ENCODE data around the gene B4GALNT1.
"Not testable (repeated sequence)": the region's sequence is repeated elsewhere in the genome, so short reads cannot be mapped to it uniquely, and the experiment has no call there.

B4GALNT1 gene

DNA sequence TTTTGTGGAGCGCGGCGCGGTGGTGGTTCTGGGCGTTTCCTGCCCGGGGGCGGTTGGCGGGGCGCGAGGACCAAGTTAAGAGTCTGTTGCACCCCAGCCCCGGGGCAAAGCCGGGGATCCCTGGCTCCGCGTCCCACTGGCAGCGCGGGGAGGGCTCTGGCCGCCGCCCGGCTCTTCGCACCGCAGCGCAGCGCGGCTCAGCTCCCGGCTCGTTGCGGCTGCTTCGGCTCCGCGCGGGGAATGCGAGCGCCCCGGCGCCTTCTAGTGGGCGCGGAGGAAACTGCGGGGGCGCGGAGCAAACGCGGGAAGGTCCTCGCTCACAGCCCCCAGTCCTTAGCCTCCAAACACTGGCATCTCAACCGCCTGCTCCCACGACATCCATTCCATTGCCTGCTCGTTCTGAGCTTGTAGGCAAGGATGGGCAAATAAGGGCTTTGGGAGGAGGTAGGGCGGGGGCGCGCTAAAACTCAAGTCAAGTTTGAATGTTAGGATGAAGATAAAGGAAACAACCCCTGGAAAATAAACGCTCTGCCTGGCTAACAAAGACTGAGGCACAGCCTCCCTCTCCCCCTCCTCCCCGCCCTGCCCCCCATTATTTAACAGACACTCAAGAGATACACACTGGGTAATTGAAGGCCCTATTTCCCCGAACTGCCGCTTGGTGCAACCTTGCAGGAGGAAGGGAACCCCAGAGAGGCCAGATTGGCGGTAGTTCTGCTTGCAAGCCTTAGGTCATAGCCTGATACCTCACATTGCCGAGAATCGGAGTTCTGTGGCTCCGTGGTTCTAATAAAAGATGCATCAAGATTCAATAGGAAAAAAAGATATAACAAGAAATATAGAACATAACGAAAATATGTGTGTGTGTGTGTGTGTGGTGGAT, at the start of gene B4GALNT1:
Gene B4GALNT1 (minus strand): TSS at position 244 of the 883 bp plus-strand sequence. CDS start 1,069 bp downstream, outside the sequence.
- DNase-seq: peak; percentile 76

DNA sequence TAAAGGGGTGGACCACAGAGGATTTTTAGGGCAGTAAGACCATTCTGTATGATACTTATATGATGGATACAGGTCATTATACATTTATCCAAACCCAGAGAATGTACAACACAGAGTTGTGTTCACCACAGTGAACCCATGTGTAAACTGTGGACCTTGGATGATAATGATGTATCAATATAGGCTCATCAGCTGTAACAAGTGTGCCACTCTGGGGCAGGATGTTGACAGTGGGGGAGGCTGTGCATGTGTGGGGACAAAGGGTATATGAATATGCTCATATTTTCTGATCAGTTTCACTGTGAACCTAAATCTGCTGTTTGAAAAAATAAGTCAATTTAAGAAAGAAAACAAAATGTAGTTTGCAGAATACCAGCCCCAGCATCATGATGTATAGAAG, 46.7 kb upstream of the B4GALNT1 start:
- DNase-seq: no peak

DNA sequence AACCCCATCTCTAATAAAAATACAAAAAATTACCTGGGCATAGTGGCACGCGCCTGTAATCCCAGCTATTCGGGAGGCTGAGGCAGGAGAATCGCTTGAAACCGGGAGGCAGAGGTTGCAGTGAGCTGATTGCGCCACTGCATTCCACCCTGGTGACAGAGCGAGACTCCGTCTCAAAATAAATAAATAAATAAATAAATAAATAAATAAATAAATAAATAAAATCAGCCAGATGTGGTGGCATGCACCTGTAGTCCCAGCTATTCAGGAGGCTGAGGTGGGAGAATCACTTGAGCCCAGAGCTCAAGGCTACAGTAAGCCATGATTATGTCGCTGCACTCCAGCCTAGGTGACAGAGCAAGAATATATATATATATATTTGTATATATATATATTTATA, 44.9 kb upstream of the B4GALNT1 start:
- DNase-seq: not testable (repeated sequence)

DNA sequence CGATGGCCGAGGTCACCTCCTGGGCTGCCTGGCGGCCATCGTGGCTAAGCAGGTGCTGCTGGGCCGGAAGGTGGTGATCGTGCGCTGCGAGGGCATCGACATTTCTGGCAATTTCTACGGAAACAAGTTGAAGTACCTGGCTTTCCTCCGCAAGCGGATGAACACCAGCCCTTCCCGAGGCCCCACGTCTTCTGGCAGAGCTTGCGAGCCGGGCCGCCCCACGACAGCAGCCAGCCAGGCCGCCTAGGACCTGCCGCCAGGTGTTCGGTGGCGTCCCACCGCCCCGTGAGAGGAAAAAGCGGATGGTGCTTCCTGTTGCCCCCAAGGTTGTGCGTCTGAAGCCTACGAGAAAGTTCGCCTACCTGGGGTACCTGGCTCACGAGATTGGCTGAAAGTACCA, 41.7 kb upstream of the B4GALNT1 start:
- DNase-seq: no peak

DNA sequence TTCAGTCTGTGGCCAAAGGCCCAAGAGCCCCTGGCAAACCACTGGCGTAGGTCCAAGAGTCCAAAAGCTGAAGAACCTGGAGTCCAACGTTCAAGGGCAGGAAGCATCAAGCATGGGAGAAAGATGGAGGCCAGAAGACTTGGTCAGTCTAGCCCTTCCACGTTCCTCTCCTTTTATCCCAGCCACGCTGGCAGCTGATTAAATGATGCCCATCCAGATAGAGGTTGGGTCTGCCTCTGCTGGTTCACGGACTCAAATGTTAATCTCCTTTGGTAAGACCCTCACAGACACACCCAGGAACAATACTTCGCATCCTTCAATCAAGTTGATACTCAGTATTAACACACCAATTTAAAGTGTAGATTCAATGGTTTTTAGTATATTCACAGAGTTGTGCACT, 39.8 kb upstream of the B4GALNT1 start:
- no peak for DNase-seq

DNA sequence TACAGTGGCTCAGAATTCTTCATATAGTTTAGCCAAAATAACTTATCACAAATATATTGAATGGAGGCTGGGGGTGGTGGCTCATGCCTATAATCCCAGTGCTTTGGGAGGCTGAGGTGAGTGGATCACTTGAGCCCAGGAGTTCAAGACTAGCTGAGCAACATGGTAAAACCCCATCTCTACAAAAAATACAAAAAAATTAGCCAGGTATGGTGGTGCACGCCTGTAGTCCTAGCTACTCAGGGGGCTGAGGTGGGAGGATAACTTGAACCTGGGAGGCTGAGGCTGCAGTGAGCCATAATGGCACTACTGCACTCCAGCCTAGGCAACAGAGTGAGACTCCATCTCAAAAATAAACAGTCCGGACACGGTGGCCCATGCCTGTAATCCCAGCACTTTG, 38.8 kb upstream of the B4GALNT1 start:
- DNase-seq: not testable (repeated sequence)

DNA sequence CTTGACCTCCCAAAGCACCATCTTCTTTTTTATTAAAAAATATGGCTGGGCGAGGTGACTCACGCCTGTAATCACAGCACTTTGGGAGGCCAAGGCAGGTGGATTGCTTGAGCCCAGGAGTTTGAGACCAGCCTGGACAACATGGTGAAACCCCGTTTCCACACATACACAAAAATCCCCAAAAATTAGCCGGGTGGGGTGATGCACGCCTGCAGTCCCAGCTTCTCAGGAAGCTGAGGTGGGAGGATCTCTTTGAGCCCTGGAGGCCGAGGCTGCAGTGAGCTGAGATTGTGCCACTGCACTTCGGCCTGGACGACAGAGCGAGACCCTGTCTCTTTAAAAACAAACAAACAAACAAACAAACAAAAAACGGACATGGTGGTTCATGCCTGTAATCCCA, 36.7 kb upstream of the B4GALNT1 start:
- not testable (repeated sequence) for DNase-seq

DNA sequence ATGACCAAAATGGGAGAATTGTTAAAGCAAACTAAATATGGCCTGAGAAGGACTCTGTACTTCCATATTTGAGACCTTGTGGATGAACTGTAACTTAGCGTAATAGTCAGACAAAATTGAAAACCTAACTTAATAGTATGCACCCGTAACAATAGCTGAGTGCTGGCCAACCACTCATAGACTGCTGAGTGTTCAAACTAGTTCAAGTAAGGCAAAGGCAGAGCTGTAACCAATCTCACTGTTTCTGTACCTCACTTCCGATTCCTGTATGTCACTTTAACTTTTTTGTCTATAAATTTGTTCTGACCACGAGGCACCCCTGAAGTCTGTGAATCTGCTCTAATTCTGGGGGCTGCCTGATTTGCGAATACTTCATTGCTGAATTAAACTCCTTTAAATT, 33.9 kb upstream of the B4GALNT1 start:
- no peak for DNase-seq

DNA sequence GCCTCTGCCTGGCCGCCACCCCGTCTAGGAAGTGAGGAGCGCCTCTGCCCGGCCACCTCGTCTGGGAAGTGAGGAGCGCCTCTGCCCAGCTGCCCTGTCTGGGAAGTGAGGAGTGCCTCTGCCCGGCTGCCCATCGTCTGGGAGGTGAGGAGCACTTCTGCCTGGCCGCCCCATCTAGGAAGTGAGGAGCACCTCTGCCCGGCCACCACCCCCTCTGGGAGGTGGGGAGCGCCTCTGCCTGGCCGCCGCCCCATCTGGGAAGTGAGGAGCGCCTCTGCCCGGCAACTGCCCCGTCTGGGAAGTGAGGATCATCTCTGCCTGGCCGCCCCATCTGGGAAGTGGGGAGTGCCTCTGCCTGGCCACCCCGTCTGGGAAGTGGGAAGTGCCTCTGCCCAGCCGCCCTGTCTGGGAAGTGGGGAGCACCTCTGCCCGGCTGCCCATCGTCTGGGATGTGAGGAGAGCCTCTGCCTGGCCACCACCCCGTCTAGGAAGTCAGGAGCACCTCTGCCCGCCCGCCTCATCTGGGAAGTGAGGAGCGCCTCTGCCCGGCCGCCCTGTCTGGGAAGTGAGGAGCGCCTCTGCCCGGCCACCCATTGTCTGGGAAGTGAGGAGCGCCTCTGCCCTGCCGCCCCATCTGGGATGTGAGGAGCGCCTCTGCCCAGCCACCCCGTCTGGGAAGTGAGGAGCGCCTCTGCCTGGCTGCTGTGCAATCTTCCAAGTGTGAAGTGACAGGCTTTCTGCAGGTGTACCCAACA, 32.2 kb upstream of the B4GALNT1 start:
- not testable (repeated sequence) for DNase-seq

DNA sequence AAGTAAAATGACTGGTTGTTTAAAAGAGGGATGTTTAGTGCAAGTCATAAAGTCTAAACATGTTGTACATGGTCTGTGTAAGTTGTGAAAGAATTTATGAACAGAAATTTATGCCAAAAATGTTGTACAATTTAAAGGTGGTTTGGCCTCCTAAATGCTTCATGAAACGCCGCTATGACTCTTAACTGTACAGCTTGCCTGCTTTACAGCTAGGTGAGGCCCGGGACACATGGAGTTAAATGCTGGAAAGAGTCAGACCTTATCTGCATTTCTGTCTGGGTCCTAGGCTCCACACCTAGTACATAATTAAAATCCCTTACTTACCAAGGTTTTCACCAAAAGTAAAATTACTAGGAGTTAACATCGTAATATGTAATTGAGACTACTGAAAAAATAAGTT, 28.4 kb upstream of the B4GALNT1 start:
- no peak for DNase-seq

DNA sequence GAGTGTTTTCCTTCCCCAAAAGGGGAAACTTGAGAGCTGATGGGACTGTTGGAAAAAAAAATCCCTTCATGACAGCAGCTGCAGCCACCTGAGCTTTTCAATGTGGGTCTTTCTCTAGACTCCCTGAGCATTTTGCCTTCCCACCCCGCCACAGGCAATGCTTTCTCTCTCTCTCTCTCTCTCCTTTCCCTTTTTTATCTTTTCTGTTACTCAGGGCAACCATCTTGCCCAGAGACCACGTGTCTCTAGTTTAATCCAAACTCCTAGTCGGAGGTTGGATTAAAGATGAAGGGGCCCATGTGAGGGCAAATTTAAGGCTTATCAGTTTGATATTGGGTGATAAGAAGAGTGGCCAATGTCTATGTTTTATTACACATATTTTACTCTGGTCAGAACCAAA, 25.9 kb upstream of the B4GALNT1 start:
- DNase-seq: no peak

DNA sequence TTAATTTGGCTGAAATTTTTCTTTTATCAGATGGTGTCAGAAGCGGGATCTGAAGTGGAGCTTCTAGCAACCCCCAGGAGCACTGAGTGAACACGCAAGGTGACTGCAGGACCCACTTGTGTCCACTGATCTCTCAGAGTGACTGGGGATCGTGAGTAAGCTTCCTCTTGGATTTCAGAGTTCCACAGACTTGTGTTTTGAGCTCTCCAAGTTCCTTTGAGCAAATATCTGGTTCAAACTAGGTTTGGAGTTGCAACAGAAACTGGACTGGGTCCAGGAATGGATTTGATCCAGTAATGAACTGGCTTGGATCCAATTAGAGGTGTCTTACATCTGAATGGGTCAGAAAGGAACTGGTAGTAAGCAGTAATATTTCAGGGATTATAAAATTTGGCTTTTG, 24.7 kb upstream of the B4GALNT1 start:
- no peak for DNase-seq

DNA sequence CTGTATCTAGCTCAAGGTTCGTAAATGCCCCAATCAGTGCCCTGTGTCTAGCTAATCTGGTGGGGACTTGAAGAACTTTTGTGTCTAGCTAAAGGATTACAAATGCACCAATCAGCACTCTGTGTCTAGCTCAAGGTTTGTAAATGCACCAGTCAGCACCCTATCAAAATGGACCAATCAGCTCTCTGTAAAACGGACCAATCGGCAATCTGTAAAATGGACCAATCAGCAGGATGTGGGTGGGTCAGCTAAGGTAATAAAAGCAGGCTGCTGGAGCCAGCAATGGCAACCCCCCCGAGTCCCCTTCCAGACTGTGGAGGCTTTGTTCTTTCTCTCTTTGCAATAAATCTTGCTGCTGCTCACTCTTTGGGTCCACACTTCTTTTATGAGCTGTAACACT, 23.4 kb upstream of the B4GALNT1 start:
- not testable (repeated sequence) for DNase-seq

DNA sequence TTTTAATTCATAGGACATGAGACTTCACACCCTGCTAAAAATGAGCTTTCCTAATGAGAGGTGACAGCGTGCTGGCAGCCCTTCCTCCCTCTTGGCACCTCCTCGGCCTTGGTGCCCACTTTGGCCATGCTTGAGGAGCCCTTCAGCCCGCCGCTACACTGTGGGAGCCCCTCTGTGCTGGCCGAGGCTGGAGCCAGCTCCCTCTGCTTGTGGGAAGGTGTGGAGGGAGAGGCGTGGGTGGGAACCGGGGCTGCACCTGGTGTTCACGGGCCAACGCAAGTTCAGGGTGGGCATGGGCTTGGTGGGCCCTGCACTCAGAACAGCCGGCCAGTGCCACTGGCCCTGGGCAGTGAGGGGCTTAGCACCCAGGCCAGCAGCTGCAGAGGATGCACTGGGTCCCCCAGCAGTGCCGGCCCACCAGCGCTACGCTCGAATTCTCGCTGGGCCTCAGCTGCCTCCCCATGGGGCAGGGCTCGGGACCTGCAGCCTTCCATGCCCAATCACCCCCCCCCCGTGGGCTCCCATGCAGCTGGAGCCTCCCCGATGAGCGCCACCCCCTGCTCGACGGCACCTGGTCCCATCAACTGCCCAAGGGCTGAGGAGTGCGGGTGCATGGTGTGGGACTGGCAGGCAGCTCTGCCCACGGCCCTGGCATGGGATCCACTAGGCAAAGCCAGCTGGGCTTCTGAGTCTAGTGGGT, 22.7 kb upstream of the B4GALNT1 start:
- DNase-seq: no peak

DNA sequence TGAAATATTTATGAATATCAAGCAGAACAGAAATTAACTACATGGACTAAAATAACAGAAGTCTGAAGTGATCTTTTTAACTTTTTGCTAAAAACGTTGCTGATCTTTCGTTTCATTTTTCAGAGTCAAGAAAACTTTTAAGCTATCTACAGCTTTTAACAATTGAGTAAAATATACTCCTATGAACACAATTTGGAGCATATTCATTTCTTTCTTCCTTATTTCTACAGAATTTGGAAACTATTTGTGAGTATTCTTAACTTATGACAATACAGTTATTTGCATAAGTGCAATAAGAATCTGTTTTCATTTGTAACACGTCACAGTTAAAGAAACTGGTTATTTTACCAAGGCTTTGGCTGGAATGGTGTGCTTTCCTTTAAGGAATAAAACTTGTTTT, 21.0 kb upstream of the B4GALNT1 start:
- no peak for DNase-seq

DNA sequence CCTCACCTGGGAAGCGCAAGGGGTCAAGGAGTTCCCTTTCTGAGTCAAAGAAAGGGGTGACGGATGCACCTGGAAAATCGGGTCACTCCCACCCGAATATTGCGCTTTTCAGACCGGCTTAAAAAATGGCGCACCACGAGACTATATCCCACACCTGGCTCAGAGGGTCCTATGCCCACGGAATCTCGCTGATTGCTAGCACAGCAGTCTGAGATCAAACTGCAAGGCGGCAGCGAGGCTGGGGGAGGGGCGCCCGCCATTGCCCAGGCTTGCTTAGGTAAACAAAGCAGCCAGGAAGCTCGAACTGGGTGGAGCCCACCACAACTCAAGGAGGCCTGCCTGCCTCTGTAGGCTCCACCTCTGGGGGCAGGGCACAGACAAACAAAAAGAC, 13.7 kb upstream of the B4GALNT1 start:
- not testable (repeated sequence) for DNase-seq

DNA sequence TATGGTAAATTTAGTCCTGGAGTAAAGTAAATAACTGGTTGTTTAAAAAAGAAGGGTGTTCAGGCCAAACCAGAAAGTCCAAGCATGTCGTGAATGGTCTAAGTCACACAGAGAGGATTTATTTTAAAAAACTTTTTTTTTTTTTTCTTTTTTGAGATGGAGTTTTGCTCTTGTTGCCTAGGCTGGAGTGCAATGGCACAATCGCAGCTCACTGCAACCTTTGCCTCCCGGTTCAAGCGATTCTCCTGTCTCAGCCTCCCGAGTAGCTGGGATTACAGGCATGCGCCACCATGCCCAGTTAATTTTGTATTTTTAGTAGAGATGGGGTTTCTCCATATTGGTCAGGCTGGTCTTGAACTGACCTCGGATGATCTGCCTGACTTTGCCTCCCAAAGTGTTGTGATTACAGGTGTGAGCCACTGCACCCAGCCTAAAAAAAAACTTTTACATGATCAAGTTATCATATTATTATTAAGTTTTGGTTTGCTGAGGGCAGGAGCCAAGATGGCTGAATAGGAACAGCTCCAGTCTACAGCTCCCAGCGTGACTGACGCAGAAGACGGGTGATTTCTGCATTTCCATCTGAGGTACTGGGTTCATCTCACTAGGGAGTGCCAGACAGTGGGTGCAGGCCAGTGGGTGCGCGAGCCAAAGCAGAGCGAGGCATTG, 13.1 kb upstream of the B4GALNT1 start:
- DNase-seq: not testable (repeated sequence)

DNA sequence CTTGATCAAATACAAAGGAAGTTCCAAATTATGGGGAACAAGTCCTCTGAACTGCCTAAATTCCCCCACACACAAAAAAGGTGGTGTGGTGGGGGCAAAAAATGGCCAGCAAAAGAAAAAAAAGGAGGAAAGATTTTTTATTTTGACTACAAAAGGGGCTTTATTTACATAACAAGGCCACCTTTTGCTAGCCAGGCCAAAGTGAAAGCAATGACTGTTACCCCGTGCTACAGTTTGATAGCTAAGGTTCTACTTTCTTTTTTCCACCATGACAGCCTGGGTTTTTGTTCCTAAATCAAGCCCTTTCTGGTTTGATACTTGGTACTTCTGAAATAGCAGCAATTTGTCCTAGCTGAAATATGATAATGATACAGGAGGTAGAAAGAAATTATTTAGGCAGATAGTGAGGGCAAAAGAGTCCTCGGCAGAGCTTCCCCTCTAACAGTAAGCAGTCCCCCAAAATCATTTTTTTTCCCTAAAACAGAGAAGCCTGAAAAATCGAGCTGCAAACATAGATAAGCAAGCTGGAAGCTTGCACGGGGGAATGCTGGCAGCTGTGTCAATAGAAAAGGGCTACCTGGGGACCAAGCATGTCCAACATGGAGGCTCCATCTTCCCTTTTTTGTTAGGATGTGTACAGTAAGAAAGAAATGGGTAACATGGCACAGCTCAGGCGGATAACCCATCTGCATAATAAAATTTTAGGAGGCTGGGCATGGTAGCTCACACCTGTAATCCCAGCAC, 8.9 kb upstream of the B4GALNT1 start:
- no peak for DNase-seq

DNA sequence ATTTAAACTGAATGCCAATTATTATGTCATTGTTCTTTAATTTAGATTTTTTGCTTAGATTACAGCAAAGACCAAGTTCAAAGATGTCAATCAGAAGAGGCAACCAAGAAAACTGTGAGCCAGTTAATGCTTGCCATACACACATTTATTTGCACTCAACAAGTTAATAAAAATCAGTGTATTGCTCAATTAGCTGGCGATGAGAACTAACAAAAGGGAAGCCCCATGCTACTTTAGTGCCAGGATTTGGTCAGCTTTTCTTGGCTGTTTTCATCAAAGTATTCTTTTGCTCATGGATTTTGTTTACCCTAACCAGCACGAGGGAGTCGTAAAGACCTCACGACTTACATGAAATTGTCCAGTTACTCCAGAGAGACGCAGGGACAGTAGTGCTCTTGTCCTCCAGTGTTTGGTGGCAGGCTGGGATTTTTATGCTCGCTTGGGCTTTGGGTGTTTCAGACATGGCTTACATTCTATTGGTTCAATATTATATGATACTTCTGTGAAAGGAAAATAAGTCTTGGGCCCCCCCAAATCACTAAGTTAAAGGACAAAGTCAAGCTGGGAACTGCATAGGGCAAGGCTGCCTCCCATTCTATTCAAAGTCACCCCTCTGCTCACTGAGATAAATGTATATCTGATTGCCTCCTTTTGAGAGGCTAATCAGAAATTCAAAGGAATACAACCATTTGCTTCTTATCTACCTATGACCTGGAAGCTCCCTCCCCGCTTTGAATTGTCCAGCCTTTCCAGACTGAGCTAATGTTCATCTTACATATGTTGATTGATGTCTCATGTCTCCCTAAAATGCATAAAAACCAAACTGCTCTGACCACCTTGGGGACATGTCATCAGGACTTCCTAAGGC, 7.4 kb upstream of the B4GALNT1 start:
- no peak for DNase-seq

DNA sequence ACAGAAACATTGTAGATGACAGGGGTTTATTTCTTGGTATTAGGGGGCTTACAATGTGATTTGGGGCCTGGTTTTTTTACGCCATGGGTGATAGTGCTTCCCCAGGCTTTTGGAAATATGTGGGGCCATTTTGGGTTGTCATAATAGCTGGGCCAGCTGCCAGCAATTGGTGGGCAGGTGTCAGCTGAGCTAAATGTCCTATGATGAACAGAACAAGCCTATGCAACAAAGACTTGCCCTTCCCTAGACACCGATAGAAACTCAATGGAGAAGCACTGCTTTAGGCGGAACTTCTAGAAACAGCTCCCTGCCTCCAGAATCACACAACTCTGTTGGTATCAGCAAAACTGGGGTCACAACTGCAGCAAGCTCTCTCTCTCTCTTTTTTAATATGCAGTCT, 5.1 kb upstream of the B4GALNT1 start:
- DNase-seq: no peak

DNA sequence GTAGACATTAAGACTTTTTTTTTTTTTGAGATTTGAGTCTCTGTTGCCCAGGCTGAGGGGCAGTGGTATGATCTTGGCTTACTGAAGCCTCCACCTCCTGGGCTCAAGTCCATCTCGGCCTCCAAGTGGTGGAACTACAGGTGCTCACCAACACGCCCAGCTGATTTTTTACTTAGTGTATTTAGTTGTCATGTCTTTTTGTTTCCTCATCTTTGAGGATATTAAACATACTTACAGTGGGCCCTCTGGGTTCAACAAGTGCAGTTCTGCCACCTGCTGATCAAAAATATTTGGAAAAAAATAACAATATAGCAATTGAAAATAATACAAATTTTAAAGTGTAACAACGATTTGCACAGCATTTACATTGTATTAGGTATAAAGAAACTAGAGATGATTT, 4.4 kb upstream of the B4GALNT1 start:
- DNase-seq: no peak

Data from SHP77 treated with DMSO at 0.1 percent for 48 hours (cell line).